AG04449 (cell line): ENCODE measurements around the gene DCAF16.

Source experiments
- CTCF ChIA-PET: fragments of 350-600 bp; formaldehyde crosslinking; extraction: SDS; loops from one replicate; lab custom pipeline; 2021; ENCODE audit warnings: antibody characterized with exemption; lab: Yijun Ruan, JAX
- POLR2A ChIA-PET: fragments of 400-600, 350-600 bp; formaldehyde crosslinking; extraction: SDS; loops from one replicate; lab custom pipeline; 2020; ENCODE audit warnings: antibody characterized with exemption, inconsistent platforms; lab: Yijun Ruan, JAX
- DNase-seq: peaks from one replicate; pipeline ENCODE4 v3.0.0-alpha.2; 2010; ENCODE audit warnings: low read depth, low spot score
- H3K4me3 ChIP-seq: 2 replicates; pipeline ENCODE4 v1.5.1; 2011; ENCODE audit warnings: low read depth, mild to moderate bottlenecking, control low read depth, low read length
- TF ChIP-seq, protein P1 (sequence below): IDR thresholded peaks from one replicate; pipeline ENCODE4 v1.5.1; 2011; ENCODE audit warnings: mild to moderate bottlenecking, moderate library complexity, low read length, control low read depth, inconsistent platforms; ENCODE audit not compliant: insufficient read depth; ENCODE audit errors: missing control alignments

DCAF16 gene

DNA sequence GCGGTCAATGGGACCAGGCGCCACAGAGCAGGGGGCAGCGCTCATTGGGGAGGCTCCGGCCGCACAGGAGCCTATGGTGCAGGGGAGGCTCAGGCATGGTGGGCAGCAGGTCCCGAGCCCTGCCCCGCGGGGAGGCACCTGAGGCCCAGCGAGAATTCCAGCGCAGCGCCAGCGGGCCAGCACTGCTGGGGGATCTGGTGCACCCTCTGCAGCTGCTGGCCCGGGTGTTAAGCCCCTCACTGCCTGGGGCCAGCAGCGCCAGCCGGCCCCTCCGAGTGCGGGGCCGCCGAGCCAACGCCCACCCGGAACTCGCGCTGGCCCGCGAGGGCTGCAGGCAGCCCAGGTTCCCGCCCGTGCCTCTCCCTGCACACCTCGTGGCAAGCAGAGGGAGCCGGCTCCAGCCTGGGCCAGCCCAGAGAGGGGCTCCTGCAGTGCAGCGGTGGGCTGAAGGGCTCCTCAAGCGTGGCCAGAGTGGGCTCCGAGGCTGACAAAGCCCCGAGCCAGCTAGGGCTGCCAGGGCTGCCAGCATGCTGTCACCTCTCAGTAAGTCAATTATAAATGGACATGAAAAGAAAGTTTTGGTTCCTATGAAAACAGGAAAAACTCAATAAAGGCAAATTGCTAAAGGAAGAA is 43.6 kb downstream of the DCAF16 start:
- no peak for DNase-seq
- ChIA-PET CTCF (no interaction called here), POLR2A (no interaction called here)
- TF ChIP-seq, protein P1, sequence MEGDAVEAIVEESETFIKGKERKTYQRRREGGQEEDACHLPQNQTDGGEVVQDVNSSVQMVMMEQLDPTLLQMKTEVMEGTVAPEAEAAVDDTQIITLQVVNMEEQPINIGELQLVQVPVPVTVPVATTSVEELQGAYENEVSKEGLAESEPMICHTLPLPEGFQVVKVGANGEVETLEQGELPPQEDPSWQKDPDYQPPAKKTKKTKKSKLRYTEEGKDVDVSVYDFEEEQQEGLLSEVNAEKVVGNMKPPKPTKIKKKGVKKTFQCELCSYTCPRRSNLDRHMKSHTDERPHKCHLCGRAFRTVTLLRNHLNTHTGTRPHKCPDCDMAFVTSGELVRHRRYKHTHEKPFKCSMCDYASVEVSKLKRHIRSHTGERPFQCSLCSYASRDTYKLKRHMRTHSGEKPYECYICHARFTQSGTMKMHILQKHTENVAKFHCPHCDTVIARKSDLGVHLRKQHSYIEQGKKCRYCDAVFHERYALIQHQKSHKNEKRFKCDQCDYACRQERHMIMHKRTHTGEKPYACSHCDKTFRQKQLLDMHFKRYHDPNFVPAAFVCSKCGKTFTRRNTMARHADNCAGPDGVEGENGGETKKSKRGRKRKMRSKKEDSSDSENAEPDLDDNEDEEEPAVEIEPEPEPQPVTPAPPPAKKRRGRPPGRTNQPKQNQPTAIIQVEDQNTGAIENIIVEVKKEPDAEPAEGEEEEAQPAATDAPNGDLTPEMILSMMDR = no peak
- H3K4me3 ChIP-seq = no peak overlapping the region

DNA sequence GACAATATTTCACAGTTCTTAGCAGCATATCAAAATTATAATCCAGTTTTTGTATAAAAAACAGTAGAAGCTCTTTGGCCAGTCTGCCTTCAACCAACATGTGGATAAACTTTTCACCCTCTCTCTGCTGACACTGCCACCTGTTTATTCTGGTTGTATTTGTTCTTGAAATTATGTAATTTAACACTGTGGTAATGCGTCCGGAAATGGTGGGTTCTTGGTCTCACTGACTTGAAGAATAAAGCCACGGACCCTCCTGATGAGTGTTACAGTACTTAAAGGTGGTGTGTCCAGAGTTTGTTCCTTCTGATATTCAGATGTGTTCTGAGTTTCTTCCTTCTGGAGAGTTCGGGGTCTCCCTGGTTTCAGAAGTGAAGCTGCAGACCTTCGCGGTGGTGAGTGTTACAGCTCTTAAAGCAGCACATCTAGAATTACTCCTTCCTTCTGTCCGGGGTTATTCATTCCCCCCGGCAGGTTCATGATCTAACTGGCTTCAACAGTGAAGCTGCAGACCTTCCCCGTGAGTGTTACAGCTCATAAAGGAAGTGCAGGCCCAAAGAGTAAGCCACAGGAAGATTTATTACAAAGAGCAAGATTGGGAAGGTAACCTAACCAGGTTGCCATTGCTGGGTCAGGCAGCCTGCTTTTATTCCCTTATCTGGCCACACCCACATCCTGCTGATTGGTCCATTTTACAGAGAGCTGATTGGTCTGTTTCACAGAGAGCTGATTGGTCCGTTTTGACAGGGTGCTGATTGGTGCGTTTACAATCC is 44.9 kb downstream of the DCAF16 start:
- POLR2A ChIA-PET = no interaction called here
- DNase-seq = no peak
- CTCF ChIA-PET = no interaction called here
- H3K4me3 ChIP-seq = no peak overlapping the region
- TF ChIP-seq, protein P1 = no peak

DNA sequence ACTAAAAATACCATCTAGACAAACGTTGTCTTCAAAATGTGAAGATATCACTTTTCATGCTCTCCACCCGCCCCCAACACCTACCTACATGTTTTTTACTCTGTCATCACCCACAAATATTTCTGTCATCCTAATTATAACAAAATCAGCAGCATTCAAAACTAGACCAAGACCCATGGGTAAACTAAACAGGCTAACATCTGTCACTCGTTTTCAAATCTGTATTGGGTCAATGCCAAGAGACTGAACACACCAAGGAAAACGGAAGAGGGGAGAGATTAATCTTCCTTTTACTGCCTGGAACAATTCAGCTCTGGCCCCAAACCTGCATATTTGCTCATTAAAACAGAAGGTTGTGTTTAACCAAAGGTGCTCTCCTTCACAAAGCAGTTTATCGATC is 46.6 kb downstream of the DCAF16 start:
- H3K4me3 ChIP-seq = no peak overlapping the region
- ChIA-PET POLR2A (no interaction called here), CTCF (no interaction called here)
- no peak for DNase-seq
- TF ChIP-seq, protein P1 = no peak

DNA sequence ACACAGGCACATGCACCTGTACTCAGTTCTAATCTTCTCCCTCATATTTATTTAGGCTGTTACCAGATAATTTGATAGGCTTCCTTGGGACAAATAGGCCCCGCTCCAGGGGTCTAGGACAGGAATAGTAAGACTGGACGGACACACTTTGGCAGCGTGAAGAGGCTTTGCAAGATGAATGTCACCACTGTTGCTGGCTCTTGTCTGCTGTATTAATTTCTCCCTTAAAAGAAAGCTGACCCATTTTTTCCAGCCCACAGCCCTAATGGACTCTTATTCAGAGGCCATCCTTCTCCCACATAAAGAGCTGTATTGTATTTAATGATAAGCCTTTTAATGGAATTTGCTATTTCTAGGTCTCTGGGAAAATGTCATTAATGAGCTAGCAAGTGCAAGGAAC is 47.1 kb downstream of the DCAF16 start:
- TF ChIP-seq, protein P1 = no peak
- DNase-seq = no peak
- H3K4me3 ChIP-seq = no peak overlapping the region
- ChIA-PET POLR2A (no interaction called here), CTCF (no interaction called here)

DNA sequence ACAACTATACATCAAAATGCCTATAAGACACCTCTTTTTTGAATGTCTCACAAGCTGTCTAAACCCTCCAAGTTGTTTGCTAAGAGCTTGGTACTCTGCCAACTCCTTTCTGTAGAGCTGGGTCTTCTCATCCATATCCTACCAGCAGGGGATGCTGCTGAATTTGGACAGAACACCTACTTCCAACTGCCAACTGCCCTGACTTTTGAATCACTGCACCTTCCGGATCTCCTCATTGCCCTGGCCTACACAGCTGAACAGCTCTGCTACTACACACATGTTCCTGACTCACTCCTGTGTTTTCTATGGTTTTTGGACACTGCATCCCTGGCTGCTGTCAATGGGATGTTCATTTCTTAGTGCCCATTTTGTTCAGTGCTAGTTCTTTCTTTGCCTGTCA is 47.8 kb downstream of the DCAF16 start:
- H3K4me3 ChIP-seq = no peak overlapping the region
- ChIA-PET CTCF (no interaction called here), POLR2A (no interaction called here)
- DNase-seq = no peak
- TF ChIP-seq, protein P1 = no peak

DNA sequence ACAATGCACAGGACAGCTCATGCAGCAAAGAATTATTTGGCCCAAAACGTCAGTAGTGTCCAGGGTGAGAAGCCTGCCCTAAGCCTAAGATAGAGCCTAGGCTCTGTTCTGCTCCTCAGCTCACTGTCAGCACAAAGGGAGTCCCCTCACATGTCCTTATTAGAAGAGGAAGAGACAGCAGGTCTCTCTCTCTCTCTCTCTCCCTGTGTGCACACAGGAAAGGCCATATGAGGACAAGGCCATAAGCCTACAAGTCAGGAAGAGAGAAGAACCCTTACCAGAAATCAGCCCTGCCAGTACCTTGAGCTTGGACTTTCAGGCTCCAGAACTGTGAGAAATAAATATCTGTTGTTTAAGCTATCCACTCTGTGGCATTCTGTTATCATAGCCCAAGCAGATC is 49.5 kb downstream of the DCAF16 start:
- no peak for DNase-seq
- TF ChIP-seq, protein P1 = no peak
- ChIA-PET CTCF (no interaction called here), POLR2A (no interaction called here)
- H3K4me3 ChIP-seq = no peak overlapping the region
